ENCODE results near the gene UBL5. TPM values are rescaled to one million over a fixed set of nuclear protein-coding genes. Genes with fewer than 3 reads are reported as not detected.

UBL5 gene
- total and polyA plus RNA-seq, 10 of the 15 experiments (the other 5 are each of a cell fraction or from before 2014, with no cell fraction given) = 297 to 897 (median 711) TPM

DNA sequence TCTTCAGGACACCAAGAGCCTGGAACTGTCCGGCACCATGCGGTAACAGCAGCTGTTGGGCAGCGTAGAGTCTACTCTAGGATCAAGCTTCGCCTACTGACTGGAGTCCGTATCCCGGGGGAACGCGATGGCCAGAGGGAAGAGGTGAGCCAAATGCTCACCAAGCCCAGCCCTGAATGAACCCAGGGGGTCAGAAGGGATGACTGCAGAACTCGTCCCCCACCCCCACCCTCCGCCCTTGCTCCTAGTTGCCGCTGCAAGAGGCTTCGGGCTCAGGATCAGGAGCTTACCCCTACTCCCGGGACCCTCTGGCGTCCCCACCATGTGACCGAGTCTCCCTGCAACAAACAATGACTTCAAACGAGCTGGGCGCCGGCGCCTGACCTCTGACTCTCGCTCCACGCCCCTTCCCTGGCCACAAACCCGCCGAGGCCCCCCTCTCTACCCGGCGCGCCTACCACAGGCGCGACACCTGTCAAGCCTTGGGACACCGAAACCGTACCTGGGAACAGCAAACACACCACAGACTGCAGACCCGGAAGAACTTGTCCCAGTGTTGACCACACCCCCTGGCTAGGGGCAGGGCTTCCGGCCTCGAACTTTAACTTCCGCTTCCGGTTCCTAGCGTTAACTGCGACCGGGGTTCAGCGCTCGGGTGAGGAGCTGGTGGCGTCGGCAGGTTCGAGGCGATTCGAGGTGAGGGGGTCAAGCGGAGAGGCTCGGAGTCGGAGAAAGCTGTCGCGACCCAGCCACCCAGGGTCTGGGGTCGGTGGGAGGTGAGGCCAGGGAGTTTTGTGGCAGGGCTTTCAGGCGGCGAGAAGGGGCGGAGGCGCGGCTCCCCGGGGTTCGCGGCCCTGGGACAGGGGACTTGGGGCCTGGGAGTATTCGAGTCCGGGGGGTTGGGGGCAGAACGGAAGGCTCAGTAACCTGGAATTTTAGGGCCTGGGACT lies at the start of gene UBL5 (continued):
- peak; percentile 97 for TF ChIP-seq POLR2AphosphoS5 (IDR thresholded peaks at IDR 0.05; ENCODE audit: low read length)
- TF ChIP-seq SMAD1 (IDR thresholded peaks at IDR 0.05; ENCODE audit: low read depth, partially characterized antibody) = peak; percentile 81
- TF ChIP-seq IKZF1 (conservative IDR thresholded peaks at IDR 0.05) = peak; percentile 84
- TF ChIP-seq BACH1 (IDR thresholded peaks at IDR 0.05; ENCODE audit: borderline replicate concordance) = 0 out of 2 replicates have a peak, but pooled peaks have one; percentile 15
- TF ChIP-seq, protein P1, sequence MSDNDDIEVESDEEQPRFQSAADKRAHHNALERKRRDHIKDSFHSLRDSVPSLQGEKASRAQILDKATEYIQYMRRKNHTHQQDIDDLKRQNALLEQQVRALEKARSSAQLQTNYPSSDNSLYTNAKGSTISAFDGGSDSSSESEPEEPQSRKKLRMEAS (IDR thresholded peaks at IDR 0.05; ENCODE audit: low read depth, low read length) = peak; percentile 84
- peak; percentile 91; the same call in 1 of the 2 replicates for TF ChIP-seq CBFB (IDR thresholded peaks at IDR 0.05; ENCODE audit: low read depth)
- TF ChIP-seq, protein P2, sequence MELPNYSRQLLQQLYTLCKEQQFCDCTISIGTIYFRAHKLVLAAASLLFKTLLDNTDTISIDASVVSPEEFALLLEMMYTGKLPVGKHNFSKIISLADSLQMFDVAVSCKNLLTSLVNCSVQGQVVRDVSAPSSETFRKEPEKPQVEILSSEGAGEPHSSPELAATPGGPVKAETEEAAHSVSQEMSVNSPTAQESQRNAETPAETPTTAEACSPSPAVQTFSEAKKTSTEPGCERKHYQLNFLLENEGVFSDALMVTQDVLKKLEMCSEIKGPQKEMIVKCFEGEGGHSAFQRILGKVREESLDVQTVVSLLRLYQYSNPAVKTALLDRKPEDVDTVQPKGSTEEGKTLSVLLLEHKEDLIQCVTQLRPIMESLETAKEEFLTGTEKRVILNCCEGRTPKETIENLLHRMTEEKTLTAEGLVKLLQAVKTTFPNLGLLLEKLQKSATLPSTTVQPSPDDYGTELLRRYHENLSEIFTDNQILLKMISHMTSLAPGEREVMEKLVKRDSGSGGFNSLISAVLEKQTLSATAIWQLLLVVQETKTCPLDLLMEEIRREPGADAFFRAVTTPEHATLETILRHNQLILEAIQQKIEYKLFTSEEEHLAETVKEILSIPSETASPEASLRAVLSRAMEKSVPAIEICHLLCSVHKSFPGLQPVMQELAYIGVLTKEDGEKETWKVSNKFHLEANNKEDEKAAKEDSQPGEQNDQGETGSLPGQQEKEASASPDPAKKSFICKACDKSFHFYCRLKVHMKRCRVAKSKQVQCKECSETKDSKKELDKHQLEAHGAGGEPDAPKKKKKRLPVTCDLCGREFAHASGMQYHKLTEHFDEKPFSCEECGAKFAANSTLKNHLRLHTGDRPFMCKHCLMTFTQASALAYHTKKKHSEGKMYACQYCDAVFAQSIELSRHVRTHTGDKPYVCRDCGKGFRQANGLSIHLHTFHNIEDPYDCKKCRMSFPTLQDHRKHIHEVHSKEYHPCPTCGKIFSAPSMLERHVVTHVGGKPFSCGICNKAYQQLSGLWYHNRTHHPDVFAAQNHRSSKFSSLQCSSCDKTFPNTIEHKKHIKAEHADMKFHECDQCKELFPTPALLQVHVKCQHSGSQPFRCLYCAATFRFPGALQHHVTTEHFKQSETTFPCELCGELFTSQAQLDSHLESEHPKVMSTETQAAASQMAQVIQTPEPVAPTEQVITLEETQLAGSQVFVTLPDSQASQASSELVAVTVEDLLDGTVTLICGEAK (IDR thresholded peaks at IDR 0.05; ENCODE audit: borderline replicate concordance) = peak; percentile 98
- no peak for TF ChIP-seq RB1 (IDR thresholded peaks at IDR 0.05; ENCODE audit: borderline replicate concordance)
- TF ChIP-seq, protein P3, sequence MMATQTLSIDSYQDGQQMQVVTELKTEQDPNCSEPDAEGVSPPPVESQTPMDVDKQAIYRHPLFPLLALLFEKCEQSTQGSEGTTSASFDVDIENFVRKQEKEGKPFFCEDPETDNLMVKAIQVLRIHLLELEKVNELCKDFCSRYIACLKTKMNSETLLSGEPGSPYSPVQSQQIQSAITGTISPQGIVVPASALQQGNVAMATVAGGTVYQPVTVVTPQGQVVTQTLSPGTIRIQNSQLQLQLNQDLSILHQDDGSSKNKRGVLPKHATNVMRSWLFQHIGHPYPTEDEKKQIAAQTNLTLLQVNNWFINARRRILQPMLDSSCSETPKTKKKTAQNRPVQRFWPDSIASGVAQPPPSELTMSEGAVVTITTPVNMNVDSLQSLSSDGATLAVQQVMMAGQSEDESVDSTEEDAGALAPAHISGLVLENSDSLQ (IDR thresholded peaks at IDR 0.05) = peak; percentile 71
- TF ChIP-seq MXI1 (IDR thresholded peaks at IDR 0.05; ENCODE audit: low read depth, low read length) = peak; percentile 85
- TF ChIP-seq, protein P4, sequence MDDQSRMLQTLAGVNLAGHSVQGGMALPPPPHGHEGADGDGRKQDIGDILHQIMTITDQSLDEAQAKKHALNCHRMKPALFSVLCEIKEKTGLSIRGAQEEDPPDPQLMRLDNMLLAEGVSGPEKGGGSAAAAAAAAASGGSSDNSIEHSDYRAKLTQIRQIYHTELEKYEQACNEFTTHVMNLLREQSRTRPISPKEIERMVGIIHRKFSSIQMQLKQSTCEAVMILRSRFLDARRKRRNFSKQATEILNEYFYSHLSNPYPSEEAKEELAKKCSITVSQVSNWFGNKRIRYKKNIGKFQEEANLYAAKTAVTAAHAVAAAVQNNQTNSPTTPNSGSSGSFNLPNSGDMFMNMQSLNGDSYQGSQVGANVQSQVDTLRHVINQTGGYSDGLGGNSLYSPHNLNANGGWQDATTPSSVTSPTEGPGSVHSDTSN (IDR thresholded peaks at IDR 0.05; ENCODE audit: insufficient replicate concordance, low read depth, low read length) = no peak
- TF ChIP-seq POLR2AphosphoS2 (IDR thresholded peaks at IDR 0.05; ENCODE audit: low read depth, low read length) = peak; percentile 93
- TF ChIP-seq KLF5 (IDR thresholded peaks at IDR 0.05; ENCODE audit: partially characterized antibody) = peak; percentile 44
- TF ChIP-seq TCF12 (IDR thresholded peaks at IDR 0.05; ENCODE audit: low read depth, low read length) = peak; percentile 56; the same call in 1 of the 2 replicates
- 0 out of 2 replicates have a peak, but pooled peaks have one; percentile 66 for TF ChIP-seq RCOR1 (conservative IDR thresholded peaks at IDR 0.05; ENCODE audit: low read depth, low read length)
- TF ChIP-seq RAD51 (IDR thresholded peaks at IDR 0.05) = peak; percentile 70; the same call in 1 of the 2 replicates
- TF ChIP-seq, protein P5, sequence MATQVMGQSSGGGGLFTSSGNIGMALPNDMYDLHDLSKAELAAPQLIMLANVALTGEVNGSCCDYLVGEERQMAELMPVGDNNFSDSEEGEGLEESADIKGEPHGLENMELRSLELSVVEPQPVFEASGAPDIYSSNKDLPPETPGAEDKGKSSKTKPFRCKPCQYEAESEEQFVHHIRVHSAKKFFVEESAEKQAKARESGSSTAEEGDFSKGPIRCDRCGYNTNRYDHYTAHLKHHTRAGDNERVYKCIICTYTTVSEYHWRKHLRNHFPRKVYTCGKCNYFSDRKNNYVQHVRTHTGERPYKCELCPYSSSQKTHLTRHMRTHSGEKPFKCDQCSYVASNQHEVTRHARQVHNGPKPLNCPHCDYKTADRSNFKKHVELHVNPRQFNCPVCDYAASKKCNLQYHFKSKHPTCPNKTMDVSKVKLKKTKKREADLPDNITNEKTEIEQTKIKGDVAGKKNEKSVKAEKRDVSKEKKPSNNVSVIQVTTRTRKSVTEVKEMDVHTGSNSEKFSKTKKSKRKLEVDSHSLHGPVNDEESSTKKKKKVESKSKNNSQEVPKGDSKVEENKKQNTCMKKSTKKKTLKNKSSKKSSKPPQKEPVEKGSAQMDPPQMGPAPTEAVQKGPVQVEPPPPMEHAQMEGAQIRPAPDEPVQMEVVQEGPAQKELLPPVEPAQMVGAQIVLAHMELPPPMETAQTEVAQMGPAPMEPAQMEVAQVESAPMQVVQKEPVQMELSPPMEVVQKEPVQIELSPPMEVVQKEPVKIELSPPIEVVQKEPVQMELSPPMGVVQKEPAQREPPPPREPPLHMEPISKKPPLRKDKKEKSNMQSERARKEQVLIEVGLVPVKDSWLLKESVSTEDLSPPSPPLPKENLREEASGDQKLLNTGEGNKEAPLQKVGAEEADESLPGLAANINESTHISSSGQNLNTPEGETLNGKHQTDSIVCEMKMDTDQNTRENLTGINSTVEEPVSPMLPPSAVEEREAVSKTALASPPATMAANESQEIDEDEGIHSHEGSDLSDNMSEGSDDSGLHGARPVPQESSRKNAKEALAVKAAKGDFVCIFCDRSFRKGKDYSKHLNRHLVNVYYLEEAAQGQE (IDR thresholded peaks at IDR 0.05; ENCODE audit: low read depth, low read length) = no peak
- TF ChIP-seq POU2F2 (IDR thresholded peaks at IDR 0.05; ENCODE audit: borderline replicate concordance, low read depth, low read length) = 0 out of 3 replicates have a peak, but pooled peaks have one; percentile 80

All from GM12878 (cell line).